ENCODE measurements around the gene MIR17HG. TPM values are rescaled to one million over a fixed set of nuclear protein-coding genes. Genes with fewer than 3 reads are reported as not detected.

The MIR17HG gene
- total RNA-seq = 10 to 100 TPM; 19.5 to 22.0 TPM

DNA sequence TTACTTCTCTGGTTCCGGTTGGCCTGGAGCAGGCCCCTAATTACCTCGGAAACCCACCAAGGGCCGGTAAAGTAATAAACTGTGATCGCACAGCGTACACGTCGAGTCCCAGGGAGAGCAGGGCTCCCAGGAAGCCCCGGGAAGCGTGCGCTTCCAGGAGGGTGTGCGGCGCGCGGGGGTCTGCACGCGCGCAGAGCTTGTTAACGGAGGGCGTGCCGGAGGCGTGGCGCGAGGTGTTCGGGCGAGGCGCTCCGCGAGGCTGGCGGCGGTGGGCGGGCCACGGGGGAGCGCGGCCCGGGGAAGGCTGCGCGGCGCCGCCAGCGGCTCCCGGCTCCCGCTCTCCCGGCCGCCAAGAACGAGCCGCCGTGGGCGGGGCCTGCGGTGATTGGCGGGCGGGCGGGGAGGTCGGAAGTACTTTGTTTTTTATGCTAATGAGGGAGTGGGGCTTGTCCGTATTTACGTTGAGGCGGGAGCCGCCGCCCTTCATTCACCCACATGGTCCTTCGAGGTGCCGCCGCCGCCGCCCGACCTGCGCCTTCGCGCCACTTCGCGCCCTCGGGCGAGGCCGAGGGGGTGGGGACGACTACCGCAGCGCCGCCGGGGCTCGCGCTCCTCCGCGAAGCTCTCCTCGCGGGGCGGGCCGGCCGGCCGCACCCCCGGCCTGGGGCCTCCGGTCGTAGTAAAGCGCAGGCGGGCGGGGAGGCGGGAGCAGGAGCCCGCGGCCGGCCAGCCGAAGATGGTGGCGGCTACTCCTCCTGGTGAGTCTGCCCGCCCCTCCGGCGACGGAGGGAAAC lies at the start of gene MIR17HG:
TSS of gene MIR17HG (plus strand) at position 486 of the 794 bp plus-strand sequence.
- Mint-ChIP-seq H3K4me1 (ENCODE audit: low read depth) (peaks cover 50% of the 10 kb centered on the region), H3K27me3 (no peaks in the 10 kb centered on the region), H3K36me3 (peaks cover 35% of the 10 kb centered on the region), H3K4me3 (peak within 1 kb of the TSS; percentile 86), H3K9me3 (no peaks in the 10 kb centered on the region), H3K27ac (peak within 1 kb of the TSS; percentile 95)
- POLR2A ChIA-PET = interaction anchor here (0.7 to 2.4 kb wide), 8 partner anchors 10 to 51 kb away, joined by 3 to 12 read pairs (median 5); partner anchors contain the start of gene GPC5
- intact Hi-C loops (cut with micrococcal nuclease) = loop anchor here (1.0 kb wide), 1 partner anchor 51 kb away; the partner anchor contains the start of gene GPC5
- DNase-seq = peak; percentile 93
- CTCF ChIA-PET = interaction anchor here (2.2 to 2.5 kb wide), 2 partner anchors 33 to 35 kb away, joined by 12 to 16 read pairs; no protein-coding TSS in a partner anchor

DNA sequence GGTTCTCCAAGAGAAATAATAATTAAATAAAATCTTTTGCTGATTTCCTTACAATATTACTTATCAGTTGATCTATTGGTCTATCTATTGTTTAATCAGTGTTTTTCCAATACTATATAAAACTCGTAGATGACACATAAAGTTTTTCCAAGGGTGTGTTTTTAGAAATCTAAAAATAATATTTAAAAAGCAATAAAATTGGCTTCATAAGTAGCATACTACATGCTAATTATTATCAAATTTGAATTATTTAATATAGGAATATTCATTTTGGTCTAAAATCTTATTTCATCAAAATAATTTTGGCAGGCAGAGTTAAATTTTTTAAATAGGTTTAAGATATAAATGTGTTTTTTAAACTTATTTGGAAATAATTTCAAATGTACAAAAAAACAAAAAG lies 49.4 kb upstream of the MIR17HG start:
- H3K27ac Mint-ChIP-seq = no peak overlapping the region
- no peak overlapping the region for H3K4me3 Mint-ChIP-seq
- peaks cover 7% of the 10 kb centered on the region for H3K27me3 Mint-ChIP-seq
- H3K4me1 Mint-ChIP-seq (ENCODE audit: low read depth) = no peaks in the 10 kb centered on the region
- ChIA-PET CTCF (no interaction called here), POLR2A (no interaction called here)
- H3K36me3 Mint-ChIP-seq = no peaks in the 10 kb centered on the region
- intact Hi-C loops (cut with micrococcal nuclease) = no loop called here
- no peaks in the 10 kb centered on the region for H3K9me3 Mint-ChIP-seq
- DNase-seq = no peak

DNA sequence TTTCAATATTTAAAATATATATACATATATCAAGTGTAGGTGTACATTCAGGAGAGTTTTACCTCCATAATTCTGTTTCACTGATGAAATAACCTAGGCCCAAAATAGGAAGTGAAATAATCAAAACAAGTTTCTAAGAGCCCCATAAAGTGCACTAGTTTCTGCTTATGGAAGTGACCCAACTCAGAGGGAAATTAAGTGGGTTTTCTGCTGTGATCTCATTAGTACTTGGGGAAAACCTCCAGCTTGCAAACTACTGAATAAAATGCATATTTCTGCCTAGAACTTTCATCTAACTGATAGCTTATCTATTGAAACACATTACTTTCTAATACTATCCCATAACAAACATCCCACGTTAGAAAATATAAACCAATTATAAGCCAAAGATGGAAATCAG lies 45.4 kb upstream of the MIR17HG start:
- CTCF ChIA-PET = no interaction called here
- peaks cover 5% of the 10 kb centered on the region for H3K27me3 Mint-ChIP-seq

DNA sequence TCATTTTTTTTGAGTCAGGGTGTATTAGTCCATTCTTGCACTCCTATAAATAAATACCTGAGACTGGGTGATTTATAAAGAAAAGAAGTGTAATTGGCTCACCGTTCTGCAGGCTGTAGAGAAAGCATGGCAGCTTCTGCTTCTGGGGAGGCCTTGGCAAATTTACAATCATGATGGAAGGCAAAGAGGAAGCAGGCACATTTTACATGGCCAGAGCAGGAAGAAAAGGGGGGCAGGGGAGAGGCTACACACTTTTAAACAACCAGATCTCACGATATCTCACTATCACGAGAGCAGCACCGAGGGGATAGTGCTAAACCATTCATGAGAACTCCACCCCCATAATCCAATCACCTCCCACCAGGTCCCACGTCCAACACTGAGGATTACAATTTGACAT lies 44.5 kb upstream of the MIR17HG start:
- Mint-ChIP-seq H3K4me3 (no peak overlapping the region), H3K9me3 (no peaks in the 10 kb centered on the region), H3K27ac (no peak overlapping the region), H3K4me1 (ENCODE audit: low read depth) (no peaks in the 10 kb centered on the region), H3K27me3 (peaks cover 5% of the 10 kb centered on the region), H3K36me3 (no peaks in the 10 kb centered on the region)
- no peak for DNase-seq
- intact Hi-C loops (cut with micrococcal nuclease) = no loop called here
- CTCF ChIA-PET = no interaction called here
- POLR2A ChIA-PET = no interaction called here

More for the DNA sequence above, 45.4 kb upstream of the MIR17HG start:
- H3K4me3 Mint-ChIP-seq = no peak overlapping the region
- intact Hi-C loops (cut with micrococcal nuclease) = no loop called here
- no peak for DNase-seq
- H3K27ac Mint-ChIP-seq = no peak overlapping the region
- no peaks in the 10 kb centered on the region for H3K9me3 Mint-ChIP-seq
- H3K36me3 Mint-ChIP-seq = no peaks in the 10 kb centered on the region
- no peaks in the 10 kb centered on the region for H3K4me1 Mint-ChIP-seq (ENCODE audit: low read depth)
- POLR2A ChIA-PET = no interaction called here

DNA sequence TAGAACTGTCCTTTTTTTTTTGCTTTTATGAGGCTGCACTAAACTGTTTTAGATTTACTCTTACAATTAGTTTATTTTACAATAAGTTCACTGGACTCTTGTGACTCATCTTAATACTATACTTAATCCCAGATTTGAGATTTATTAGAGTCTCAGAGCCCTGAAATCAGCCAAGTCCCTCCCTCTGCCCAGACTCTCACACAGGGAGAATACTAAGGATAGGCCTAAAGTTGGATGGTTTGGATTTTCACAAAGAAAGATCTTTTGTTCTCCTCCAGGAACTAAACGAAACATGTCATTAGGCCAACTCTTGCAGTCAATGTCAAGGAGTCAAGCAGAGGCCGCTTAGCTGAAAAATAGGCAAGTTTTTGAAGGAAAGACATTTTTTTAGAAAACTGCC lies 42.7 kb upstream of the MIR17HG start:
- no peak for DNase-seq
- no peaks in the 10 kb centered on the region for H3K9me3 Mint-ChIP-seq
- H3K27me3 Mint-ChIP-seq = peaks cover 1% of the 10 kb centered on the region
- CTCF ChIA-PET = interaction anchor here (1.6 kb wide), 1 partner anchor 8 kb away, joined by 3 read pairs; no protein-coding TSS in a partner anchor
- intact Hi-C loops (cut with micrococcal nuclease) = no loop called here
- H3K4me1 Mint-ChIP-seq (ENCODE audit: low read depth) = no peaks in the 10 kb centered on the region
- no peaks in the 10 kb centered on the region for H3K36me3 Mint-ChIP-seq
- H3K4me3 Mint-ChIP-seq = no peak overlapping the region
- POLR2A ChIA-PET = no interaction called here
- H3K27ac Mint-ChIP-seq = no peak overlapping the region

DNA sequence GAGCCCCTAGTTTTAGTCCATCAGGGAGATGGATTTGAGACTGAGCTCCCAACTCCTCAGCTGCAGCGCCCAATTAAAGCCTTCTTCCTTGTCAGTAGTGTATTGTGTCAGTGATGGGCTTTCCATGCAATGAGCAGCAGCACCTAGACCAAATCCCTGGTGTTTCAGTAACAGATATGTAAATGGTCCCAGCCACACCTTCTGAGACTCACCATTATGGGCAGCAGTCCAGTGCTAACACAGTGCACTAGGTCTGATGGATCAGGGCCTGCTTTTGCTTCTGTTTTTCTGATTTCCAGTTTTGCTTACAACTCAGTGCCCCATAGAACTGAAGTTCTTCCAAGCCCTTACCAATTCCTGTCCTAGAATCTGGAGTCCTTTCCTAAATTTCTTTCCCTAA lies 41.8 kb upstream of the MIR17HG start:
- CTCF ChIA-PET = no interaction called here

DNA sequence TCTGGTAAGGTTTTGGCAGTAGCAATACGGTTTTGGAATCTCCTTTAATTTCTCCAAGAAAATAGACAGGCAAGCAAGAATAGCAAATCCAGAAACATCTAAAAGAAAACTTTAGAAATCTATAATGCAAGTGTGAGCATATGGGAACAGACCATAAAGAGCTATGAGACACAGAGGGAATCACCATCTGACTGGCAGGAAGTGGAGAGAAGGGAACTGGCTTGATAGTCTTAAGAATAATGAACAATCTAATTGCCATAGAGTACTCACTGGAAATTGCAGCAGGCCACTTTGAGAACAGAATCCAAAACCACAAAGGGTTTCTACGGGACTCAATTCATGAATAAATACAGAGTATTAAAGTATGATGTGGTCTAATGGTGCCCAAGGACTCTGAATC lies 39.6 kb upstream of the MIR17HG start:
- no peak overlapping the region for H3K4me3 Mint-ChIP-seq
- H3K9me3 Mint-ChIP-seq = no peaks in the 10 kb centered on the region
- POLR2A ChIA-PET = no interaction called here
- no peaks in the 10 kb centered on the region for H3K36me3 Mint-ChIP-seq
- H3K27ac Mint-ChIP-seq = no peak overlapping the region
- H3K4me1 Mint-ChIP-seq (ENCODE audit: low read depth) = no peaks in the 10 kb centered on the region
- intact Hi-C loops (cut with micrococcal nuclease) = no loop called here
- no peak for DNase-seq
- peaks cover 1% of the 10 kb centered on the region for H3K27me3 Mint-ChIP-seq
- CTCF ChIA-PET = interaction anchor here (1.7 kb wide), 1 partner anchor 52 kb away, joined by 9 read pairs; no protein-coding TSS in a partner anchor

More for the DNA sequence above, 41.8 kb upstream of the MIR17HG start:
- DNase-seq = no peak
- Mint-ChIP-seq H3K4me3 (no peak overlapping the region), H3K4me1 (ENCODE audit: low read depth) (no peaks in the 10 kb centered on the region), H3K36me3 (no peaks in the 10 kb centered on the region), H3K9me3 (no peaks in the 10 kb centered on the region), H3K27me3 (peaks cover 1% of the 10 kb centered on the region), H3K27ac (no peak overlapping the region)
- intact Hi-C loops (cut with micrococcal nuclease) = no loop called here
- POLR2A ChIA-PET = no interaction called here

DNA sequence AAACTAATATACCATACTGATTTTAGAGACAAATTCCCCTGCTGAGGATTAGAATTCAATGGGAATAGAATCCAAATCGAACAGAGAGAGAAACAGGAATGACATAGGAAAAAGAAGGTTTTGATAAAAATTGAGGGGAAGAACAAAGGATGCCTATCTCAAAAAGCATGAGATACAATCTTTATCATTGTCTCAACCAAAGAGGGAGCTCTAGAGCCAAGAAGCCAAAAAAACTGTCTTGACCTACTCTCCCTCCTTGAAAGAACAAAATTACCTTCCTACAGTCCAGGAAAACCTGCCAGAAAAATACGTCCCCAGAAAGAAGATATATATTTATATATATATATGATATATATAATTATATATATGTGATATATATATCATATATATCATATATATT lies 39.2 kb upstream of the MIR17HG start:
- peaks cover 1% of the 10 kb centered on the region for H3K27me3 Mint-ChIP-seq
- ChIA-PET POLR2A (no interaction called here), CTCF (interaction anchor here (1.7 kb wide), 1 partner anchor 51 kb away, joined by 9 read pairs; no protein-coding TSS in a partner anchor)
- H3K4me1 Mint-ChIP-seq (ENCODE audit: low read depth) = peaks cover 4% of the 10 kb centered on the region
- H3K9me3 Mint-ChIP-seq = no peaks in the 10 kb centered on the region
- H3K36me3 Mint-ChIP-seq = no peaks in the 10 kb centered on the region
- no peak for DNase-seq
- H3K27ac Mint-ChIP-seq = no peak overlapping the region
- intact Hi-C loops (cut with micrococcal nuclease) = no loop called here
- H3K4me3 Mint-ChIP-seq = no peak overlapping the region

DNA sequence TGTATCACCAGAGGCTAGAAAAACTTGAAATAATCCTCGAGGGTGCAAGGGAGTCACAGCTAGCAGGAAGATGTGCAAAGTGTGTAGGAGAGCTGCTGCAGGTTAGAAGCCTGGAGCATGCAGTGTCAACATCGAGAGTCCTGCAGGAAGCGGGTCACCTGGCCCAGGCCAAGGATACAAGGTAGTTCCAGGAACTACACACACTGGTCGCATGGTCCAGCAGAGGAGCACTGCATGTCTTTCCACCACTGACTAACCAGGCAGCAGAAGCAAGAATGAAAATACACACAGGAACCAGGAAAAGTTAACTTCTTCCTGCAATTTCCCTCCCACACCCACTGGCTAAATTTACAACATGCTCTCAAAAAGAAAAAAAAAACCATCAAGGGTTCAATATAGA lies 36.0 kb upstream of the MIR17HG start:
- H3K27me3 Mint-ChIP-seq = peaks cover 6% of the 10 kb centered on the region
- ChIA-PET POLR2A (no interaction called here), CTCF (interaction anchor here (0.6 to 4.0 kb wide), 5 partner anchors 35 to 110 kb away, joined by 3 to 33 read pairs (median 4); partner anchors contain the start of gene MIR17HG)
- H3K9me3 Mint-ChIP-seq = no peaks in the 10 kb centered on the region
- no peaks in the 10 kb centered on the region for H3K36me3 Mint-ChIP-seq
- intact Hi-C loops (cut with micrococcal nuclease) = loop anchor here (5.0 kb wide), 1 partner anchor 56 kb away; no protein-coding TSS in a partner anchor
- DNase-seq = no peak
- no peak overlapping the region for H3K27ac Mint-ChIP-seq
- peaks cover 8% of the 10 kb centered on the region for H3K4me1 Mint-ChIP-seq (ENCODE audit: low read depth)
- no peak overlapping the region for H3K4me3 Mint-ChIP-seq

DNA sequence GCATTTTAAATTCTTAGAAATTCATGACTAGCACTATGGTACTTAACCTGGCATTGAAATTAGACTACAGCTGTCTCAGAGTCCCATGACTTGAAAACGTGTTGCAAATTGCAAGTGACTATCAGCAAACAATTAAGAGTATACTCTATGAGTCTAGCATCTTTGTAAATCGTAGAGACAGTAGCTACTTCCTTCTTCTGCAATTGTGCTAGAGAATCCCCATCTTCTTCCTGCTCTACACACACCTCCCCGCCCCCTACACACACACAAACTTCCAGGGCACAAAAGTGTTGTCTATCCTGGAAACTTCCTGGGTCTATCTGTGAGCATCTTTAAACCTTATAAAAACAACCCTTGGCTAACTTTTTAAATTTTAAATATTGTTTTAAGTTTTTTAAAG lies 35.2 kb upstream of the MIR17HG start:
- CTCF ChIA-PET = interaction anchor here (0.6 to 4.0 kb wide), 9 partner anchors 8 to 109 kb away, joined by 3 to 33 read pairs (median 8); partner anchors contain the start of gene MIR17HG
- H3K36me3 Mint-ChIP-seq = no peaks in the 10 kb centered on the region

DNA sequence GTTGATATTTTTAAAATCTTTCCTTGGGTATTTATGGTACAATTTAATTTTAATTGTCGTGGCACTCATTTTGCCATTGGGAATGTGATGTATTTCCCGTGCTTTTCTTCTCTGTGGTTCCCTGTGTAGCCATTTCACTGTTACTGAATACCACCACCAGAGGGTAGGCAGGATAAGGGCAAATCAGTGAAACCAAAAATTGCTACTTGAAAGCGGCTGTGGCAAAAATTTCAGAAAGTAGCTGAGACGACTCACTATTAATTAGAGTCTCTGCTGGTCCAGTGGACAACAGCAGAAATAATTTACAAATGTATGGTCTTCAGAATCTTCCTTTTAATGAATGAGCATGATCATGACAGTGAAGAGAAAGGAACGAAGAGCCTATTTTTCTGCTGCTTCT lies 34.4 kb upstream of the MIR17HG start:
- peaks cover 8% of the 10 kb centered on the region for H3K4me1 Mint-ChIP-seq (ENCODE audit: low read depth)
- ChIA-PET CTCF (interaction anchor here (1.0 to 4.0 kb wide), 11 partner anchors 9 to 409 kb away, joined by 3 to 33 read pairs (median 8); partner anchors contain the start of gene MIR17HG), POLR2A (interaction anchor here (0.8 to 2.1 kb wide), 4 partner anchors 12 to 46 kb away, joined by 3 to 10 read pairs (median 3); partner anchors contain the start of gene MIR17HG)
- peak overlapping the region; percentile 5 for H3K4me3 Mint-ChIP-seq
- DNase-seq = peak; percentile 14
- H3K27ac Mint-ChIP-seq = no peak overlapping the region
- no peaks in the 10 kb centered on the region for H3K36me3 Mint-ChIP-seq
- intact Hi-C loops (cut with micrococcal nuclease) = loop anchor here (1.0 to 5.0 kb wide), 6 partner anchors 18 to 410 kb away; partner anchors contain the start of gene GPC5
- H3K9me3 Mint-ChIP-seq = no peaks in the 10 kb centered on the region
- peaks cover 12% of the 10 kb centered on the region for H3K27me3 Mint-ChIP-seq

More for the DNA sequence above, 35.2 kb upstream of the MIR17HG start:
- POLR2A ChIA-PET = no interaction called here
- peaks cover 12% of the 10 kb centered on the region for H3K27me3 Mint-ChIP-seq
- H3K27ac Mint-ChIP-seq = no peak overlapping the region
- intact Hi-C loops (cut with micrococcal nuclease) = loop anchor here (2.0 to 5.0 kb wide), 4 partner anchors 18 to 410 kb away; partner anchors contain the start of gene GPC5
- H3K4me3 Mint-ChIP-seq = no peak overlapping the region
- peaks cover 8% of the 10 kb centered on the region for H3K4me1 Mint-ChIP-seq (ENCODE audit: low read depth)
- DNase-seq = no peak
- H3K9me3 Mint-ChIP-seq = no peaks in the 10 kb centered on the region

DNA sequence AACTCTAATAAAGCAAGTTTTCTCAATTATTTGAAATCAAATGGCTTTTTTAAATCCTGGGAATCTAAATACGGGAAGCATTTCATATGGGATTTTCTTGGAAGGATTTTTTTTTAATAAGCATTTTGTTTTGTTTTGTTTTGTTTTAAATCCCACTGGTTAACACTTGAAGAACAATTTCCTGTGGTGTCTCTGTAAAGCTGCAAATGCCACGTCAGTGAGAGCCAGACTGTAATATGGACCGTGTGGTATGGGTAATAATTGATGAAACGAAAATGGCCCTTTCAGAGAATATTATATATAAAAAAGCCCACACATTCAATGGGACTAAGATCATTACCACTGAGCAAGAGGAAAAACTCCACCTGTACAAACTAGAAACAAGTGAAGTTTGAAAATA lies 33.9 kb upstream of the MIR17HG start:
- no peak overlapping the region for H3K27ac Mint-ChIP-seq
- POLR2A ChIA-PET = interaction anchor here (0.8 to 2.1 kb wide), 4 partner anchors 12 to 45 kb away, joined by 3 to 10 read pairs (median 3); partner anchors contain the start of gene MIR17HG
- peaks cover 8% of the 10 kb centered on the region for H3K4me1 Mint-ChIP-seq (ENCODE audit: low read depth)
- DNase-seq = no peak
- peak overlapping the region; percentile 5 for H3K4me3 Mint-ChIP-seq
- CTCF ChIA-PET = interaction anchor here (0.6 to 4.0 kb wide), 16 partner anchors 10 to 425 kb away, joined by 3 to 33 read pairs (median 4); partner anchors contain the start of gene MIR17HG
- H3K9me3 Mint-ChIP-seq = no peaks in the 10 kb centered on the region
- intact Hi-C loops (cut with micrococcal nuclease) = loop anchor here (1.0 to 5.0 kb wide), 6 partner anchors 17 to 409 kb away; partner anchors contain the start of gene GPC5
- H3K27me3 Mint-ChIP-seq = peaks cover 14% of the 10 kb centered on the region
- H3K36me3 Mint-ChIP-seq = no peaks in the 10 kb centered on the region

Data from activated CD4-positive, alpha-beta memory T cell treated with anti-CD3 and anti-CD28 coated beads for 36 hours (primary cell).